Prostate gland (tissue), 2 donors: ENCODE measurements around the gene FOXI1.
"Not testable (repeated sequence)": the region's sequence is repeated elsewhere in the genome, so short reads cannot be mapped to it uniquely, and the experiment has no call there.

Source experiments
- CTCF ChIP-seq, 4 experiments: fragments of 200-600 bp in 2 of 4; fragments of 450-650 bp in 2 of 4; sonication (generic) in 2 of 4; IDR thresholded peaks; 1 replicate in 3 of 4; 2 replicates in 1 of 4; pipeline ENCODE4 v1.5.1; 2016 to 2019; ENCODE audit warnings: antibody characterized with exemption in 4 of 4, mild to moderate bottlenecking in 2 of 4, moderate library complexity in 2 of 4
- POLR2A ChIP-seq: fragments of 450-650 bp; IDR thresholded peaks from one replicate; pipeline ENCODE4 v1.6.1; 2016; ENCODE audit warnings: antibody characterized with exemption, mild to moderate bottlenecking

DNA sequence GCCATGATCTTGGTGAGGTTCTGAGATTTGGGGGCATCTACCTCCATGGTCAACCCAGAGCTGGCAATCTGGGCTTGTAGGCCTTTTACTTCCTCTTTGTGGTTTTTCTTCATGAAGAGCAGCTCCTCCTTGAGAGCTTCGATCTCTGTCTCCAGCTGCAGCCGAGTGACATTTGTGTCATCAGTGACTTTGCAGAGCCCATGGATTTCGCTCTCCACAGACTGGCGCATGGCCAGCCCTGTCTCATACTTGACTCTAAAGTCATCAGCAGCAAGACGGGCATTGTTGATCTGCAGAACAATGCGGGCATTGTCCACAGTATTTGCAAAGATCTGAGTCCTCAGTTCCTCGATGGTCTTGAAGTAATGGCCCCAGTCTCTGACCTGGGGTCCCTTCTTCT is 35.5 kb downstream of the FOXI1 start:
- not testable (repeated sequence) for TF ChIP-seq POLR2A; CTCF (IDR thresholded peaks at IDR 0.05)
